HG02884 (cell line): ENCODE results near the gene ARHGAP24.
A peak's percentile ranks its signal among the peaks of the same experiment; 100 is the strongest.
"Not testable (repeated sequence)": the region's sequence is repeated elsewhere in the genome, so short reads cannot be mapped to it uniquely, and the experiment has no call there.

Source experiments
- ATAC-seq: cut with Tn5 transposase; IDR thresholded peaks from one replicate; pipeline ENCODE4 v1.9.1; 2021; ENCODE audit warnings: mild to moderate bottlenecking, moderate library complexity; ENCODE audit not compliant: unreplicated experiment

ARHGAP24 gene

GRCh38 chr4:85515701-85516100, 40.8 kb downstream of the ARHGAP24 start:
- no peak for ATAC-seq

DNA sequence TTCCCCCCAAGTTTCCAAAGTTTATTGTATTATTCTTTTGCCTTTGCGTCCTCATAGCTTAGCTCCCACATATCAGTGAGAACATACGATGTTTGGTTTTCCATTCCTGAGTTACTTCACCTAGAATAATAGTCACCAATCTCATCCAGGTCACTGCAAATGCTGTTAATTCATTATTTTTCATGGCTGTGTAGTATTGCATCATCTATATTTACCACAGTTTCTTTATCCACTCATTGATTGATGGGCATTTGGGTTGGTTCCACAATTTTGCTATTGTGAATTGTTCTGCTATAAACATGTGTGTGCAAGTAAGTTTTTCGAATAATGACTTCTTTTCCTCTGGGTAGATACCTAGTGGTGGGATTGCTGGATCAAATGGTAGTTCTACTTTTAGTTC, 43.6 kb downstream of the ARHGAP24 start:
- not testable (repeated sequence) for ATAC-seq

GRCh38 chr4:85520765-85521749, 46.1 kb downstream of the ARHGAP24 start:
- peak; percentile 46 for ATAC-seq

GRCh38 chr4:85522277-85522676, 47.3 kb downstream of the ARHGAP24 start:
- peak; percentile 85 for ATAC-seq

GRCh38 chr4:85522836-85523235, 47.9 kb downstream of the ARHGAP24 start:
- ATAC-seq: no peak

- no peak for ATAC-seq
Observed at GRCh38 chr4:85527815-85528214, 52.9 kb downstream of the ARHGAP24 start.

DNA sequence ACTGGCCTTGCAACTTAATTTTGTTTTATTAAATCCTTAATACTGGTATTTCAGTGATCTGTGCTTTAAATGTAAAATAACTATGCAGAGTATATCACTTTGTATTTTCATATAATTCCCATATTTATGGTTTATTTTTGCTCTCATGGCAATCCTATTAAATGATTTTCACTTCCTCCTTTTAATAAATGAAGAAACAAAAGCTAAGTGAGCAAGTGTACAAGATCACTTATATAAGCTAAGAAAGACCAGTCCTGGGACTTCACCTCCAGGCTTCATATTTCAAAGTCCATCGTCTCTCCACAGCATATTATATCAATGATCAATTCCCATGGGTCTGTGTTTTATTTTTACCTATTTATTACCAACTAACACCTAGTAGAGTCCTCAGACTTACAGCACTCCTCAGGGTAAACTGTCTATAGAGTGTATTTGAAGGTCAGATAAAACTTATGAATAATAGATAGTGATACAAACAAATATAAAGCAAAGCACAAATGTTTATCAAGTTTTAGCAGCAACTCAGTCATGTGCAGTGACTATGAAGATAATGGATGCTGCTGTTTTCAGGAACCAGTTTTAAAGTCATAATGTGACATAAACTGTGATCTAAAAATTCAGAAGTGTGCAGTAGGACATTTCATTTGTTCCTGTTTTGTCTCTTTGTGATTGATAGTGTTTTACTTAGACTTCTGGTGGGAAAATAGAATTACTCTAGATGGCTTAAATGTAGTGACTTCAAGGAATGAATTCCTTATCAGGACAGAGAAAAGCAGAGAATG, 56.8 kb downstream of the ARHGAP24 start:
- ATAC-seq: no peak

DNA sequence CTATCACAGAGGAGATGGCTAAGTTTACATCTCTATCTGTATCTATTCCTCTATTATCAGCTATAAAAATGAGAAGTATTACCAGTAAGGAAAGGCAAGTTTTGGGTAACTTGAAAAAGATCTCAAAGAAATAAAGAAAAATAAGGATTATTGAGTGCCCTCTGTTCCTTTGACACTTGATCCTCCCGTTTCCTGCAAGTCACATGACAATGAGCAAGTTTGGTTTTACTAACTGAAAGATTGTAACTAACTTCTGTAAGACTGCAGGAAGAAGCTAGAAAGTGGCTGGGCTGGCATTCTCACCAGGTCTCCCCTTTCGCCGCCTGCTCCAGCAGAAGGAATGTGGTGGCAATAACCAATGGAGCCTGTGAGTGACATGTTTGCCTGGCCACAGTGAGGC, 59.2 kb downstream of the ARHGAP24 start:
- ATAC-seq: no peak

GRCh38 chr4:85543832-85544231, 68.9 kb downstream of the ARHGAP24 start:
- no peak for ATAC-seq

DNA sequence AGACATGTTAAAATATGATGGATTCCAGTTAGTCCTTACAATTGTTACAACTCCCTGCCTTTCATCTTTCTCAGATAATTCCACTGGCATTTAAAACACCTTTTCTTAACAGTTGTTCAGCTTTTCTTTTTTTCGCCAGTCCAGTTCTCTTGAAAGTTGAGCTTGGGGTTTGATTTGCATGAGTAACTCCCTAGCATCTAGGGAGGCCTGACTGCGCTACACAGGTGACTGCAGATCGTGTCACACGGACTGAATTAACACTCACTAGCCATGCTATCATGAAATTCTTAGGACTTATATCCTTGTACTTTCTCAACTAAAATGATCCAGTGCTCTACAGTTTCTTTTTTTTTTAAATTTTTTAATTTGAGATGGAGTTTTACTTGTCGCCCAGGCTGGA, 69.8 kb downstream of the ARHGAP24 start:
- no peak for ATAC-seq

DNA sequence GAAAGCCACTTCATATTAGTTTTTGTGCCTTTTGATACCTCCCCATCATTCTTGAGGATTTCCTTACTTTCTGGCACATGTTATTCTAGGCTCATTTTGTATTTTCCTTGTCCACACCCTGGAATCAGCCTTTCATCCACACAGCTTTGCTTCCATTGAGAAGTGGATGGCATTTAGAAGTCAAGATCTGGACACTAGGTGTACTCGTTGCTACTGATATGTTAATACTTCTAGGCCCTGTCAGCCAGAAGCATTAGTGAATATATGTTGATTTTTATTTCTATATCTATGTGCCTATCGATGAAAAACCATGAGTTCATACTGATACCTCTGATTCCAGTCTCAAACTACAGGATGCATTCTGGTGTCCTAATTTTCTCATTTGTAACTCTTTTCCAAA, 73.2 kb downstream of the ARHGAP24 start:
- no peak for ATAC-seq

GRCh38 chr4:85548841-85549240, 73.9 kb downstream of the ARHGAP24 start:
- ATAC-seq: no peak

- ATAC-seq: peak; percentile 28
Observed at GRCh38 chr4:85555206-85555605, 80.3 kb downstream of the ARHGAP24 start.

DNA sequence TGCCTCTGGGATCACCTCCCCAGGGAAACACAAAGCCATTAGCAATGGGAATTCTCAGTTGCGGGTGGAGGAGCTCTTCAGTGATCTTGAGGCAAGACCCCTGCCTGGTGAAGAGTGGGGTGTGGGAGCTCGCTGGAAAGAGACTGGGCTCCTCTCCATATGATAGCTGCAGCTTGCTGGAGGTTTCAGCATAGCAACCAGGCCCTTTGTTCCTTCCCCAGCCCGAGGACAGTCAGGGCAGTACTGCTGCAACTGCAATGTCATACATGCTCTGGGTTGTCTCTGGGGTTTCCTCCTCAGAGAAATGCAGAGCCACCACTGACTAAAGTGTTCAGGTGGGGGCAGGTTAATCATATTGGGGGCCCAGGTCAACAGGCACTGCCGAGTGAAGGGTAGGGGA, 81.3 kb downstream of the ARHGAP24 start:
- no peak for ATAC-seq

- peak; percentile 92 for ATAC-seq
Observed at GRCh38 chr4:85557016-85557901, 82.3 kb downstream of the ARHGAP24 start.

- ATAC-seq: no peak
Observed at GRCh38 chr4:85565761-85566480, 91.0 kb downstream of the ARHGAP24 start.

DNA sequence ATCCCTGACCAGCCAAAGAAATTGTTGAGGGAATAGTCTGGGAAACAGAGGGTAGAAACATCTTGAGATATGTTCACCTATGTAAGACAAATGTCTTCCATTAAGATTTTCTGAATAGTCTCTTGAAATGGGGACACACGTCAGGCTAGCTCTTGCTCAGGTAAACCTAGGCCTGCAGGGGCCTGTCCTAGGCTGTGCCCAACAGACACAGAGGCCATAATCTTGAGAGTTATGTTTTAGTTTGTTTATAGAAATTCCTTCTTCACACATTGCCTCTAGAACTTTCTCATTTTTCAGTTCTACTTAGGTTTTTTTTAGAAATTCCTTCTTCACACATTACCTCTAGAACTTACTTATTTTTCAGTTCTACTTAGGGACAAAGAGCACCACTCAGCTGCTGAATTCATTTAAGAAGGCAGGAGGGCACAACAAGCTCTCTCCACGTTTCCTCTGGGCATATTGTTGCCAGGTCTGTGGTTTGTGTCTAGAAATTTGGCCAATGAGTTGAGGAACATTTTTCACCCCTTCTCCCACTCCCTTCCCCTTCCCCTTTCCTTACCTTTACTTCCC, 94.9 kb downstream of the ARHGAP24 start:
- ATAC-seq: peak; percentile 45

DNA sequence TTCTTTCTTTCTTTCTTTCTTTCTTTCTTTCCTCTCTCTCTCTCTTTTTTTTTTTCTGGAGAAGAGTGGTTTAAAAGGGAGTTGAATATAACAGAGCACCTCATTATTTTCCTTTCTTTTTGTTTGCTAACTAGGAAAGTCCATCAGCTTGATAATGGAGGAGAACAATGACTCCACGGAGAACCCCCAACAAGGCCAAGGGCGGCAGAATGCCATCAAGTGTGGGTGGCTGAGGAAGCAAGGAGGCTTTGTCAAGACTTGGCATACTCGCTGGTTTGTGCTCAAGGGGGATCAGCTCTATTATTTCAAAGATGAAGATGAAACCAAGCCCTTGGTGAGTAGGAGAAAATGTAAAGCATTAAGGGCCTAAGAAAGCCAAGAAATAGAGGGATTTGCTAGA, 95.4 kb downstream of the ARHGAP24 start:
- no peak for ATAC-seq

DNA sequence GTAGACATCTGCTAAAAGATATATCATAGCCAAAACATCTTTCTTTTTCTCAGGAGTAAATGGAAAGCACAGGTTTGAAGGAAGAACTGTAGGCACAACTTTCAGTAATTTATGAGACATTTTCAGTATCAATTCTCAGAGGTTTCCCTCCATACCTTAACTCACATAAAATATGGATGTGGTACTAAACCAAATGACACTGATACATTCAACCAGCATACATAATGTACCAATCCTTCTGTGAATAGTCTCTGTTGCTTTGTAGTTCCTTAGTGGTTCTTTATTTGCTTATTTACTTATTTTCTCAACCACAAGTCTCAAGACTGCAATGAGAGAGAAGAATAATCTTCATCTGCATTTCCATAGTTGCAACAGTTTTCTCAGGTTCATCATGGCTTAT, 96.1 kb downstream of the ARHGAP24 start:
- no peak for ATAC-seq

DNA sequence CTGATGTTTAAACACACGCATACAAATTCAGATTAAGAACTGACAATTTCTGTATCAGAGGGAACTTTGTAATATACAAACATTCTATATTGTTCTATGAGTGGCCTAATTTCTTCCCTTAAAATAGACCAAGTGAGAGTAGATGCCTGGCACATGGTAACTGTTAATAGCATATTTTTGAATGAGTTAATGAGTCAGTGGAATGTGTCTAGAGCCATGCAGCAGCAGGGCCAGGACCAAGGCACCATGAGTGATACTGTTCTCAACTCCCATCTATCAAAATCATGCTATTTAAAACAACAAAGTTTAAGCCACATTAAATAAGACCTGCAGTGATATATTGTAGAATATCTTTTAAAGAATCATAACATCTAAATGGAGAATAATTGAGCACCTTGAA, 98.3 kb downstream of the ARHGAP24 start:
- ATAC-seq: no peak
